GM21717 (cell line): ENCODE measurements around the gene RSRC1.
"Not testable (repeated sequence)": the region's sequence is repeated elsewhere in the genome, so short reads cannot be mapped to it uniquely, and the experiment has no call there.

Experiments
- ATAC-seq: cut with Tn5 transposase; IDR thresholded peaks from one replicate; pipeline ENCODE4 v1.9.1; 2021; ENCODE audit warnings: mild to moderate bottlenecking, moderate library complexity; ENCODE audit not compliant: unreplicated experiment

The RSRC1 gene

GRCh38 chr3:158452334-158452733 lies 342.4 kb downstream of the RSRC1 start:
- no peak for ATAC-seq

GRCh38 chr3:158453004-158453403 lies 343.1 kb downstream of the RSRC1 start:
- ATAC-seq: no peak

- no peak for ATAC-seq
Measured at GRCh38 chr3:158453865-158454264, 344.0 kb downstream of the RSRC1 start.

- ATAC-seq: no peak
Measured at GRCh38 chr3:158455406-158455805, 345.5 kb downstream of the RSRC1 start.

GRCh38 chr3:158456114-158456513 lies 346.2 kb downstream of the RSRC1 start:
- ATAC-seq: no peak

GRCh38 chr3:158458464-158458863 lies 348.6 kb downstream of the RSRC1 start:
- ATAC-seq: no peak

- ATAC-seq: no peak
Measured at GRCh38 chr3:158460926-158461325, 351.0 kb downstream of the RSRC1 start.

- no peak for ATAC-seq
Measured at GRCh38 chr3:158463556-158463955, 353.7 kb downstream of the RSRC1 start.

GRCh38 chr3:158465074-158465473 lies 355.2 kb downstream of the RSRC1 start:
- ATAC-seq: no peak

- no peak for ATAC-seq
Measured at GRCh38 chr3:158470944-158471638, 361.2 kb downstream of the RSRC1 start.

- no peak for ATAC-seq
Measured at GRCh38 chr3:158471639-158472294, 361.9 kb downstream of the RSRC1 start.

GRCh38 chr3:158479051-158479450 lies 369.2 kb downstream of the RSRC1 start:
- no peak for ATAC-seq

GRCh38 chr3:158483701-158484235 lies 373.9 kb downstream of the RSRC1 start:
- no peak for ATAC-seq

- no peak for ATAC-seq
Measured at GRCh38 chr3:158486200-158486599, 376.3 kb downstream of the RSRC1 start.

GRCh38 chr3:158488670-158489069 lies 378.8 kb downstream of the RSRC1 start:
- no peak for ATAC-seq

- ATAC-seq: no peak
Measured at GRCh38 chr3:158489181-158489580, 379.3 kb downstream of the RSRC1 start.

GRCh38 chr3:158491968-158492367 lies 382.1 kb downstream of the RSRC1 start:
- no peak for ATAC-seq

- ATAC-seq: no peak
Measured at GRCh38 chr3:158492685-158493084, 382.8 kb downstream of the RSRC1 start.

- no peak for ATAC-seq
Measured at GRCh38 chr3:158493931-158494330, 384.0 kb downstream of the RSRC1 start.

- no peak for ATAC-seq
Measured at GRCh38 chr3:158494673-158495072, 384.8 kb downstream of the RSRC1 start.

GRCh38 chr3:158495398-158495902 lies 385.6 kb downstream of the RSRC1 start:
- not testable (repeated sequence) for ATAC-seq

- no peak for ATAC-seq
Measured at GRCh38 chr3:158505117-158505516, 395.2 kb downstream of the RSRC1 start.
